ENCODE measurements around the gene TPRX2. TPM values are rescaled to one million over a fixed set of nuclear protein-coding genes. Genes with fewer than 3 reads are reported as not detected.
"Not testable (repeated sequence)": the region's sequence is repeated elsewhere in the genome, so short reads cannot be mapped to it uniquely, and the experiment has no call there.

The TPRX2 gene
- total RNA-seq, 1 donor from 2014 or later = not detected

- peak; percentile 72 for DNase-seq
- intact Hi-C loops (cut with micrococcal nuclease); ATAC-seq: not testable (repeated sequence)
Measured at GRCh38 chr19:47909350-47909749, 50.3 kb downstream of the TPRX2 start.

GRCh38 chr19:47910191-47910590, 51.2 kb downstream of the TPRX2 start:
- intact Hi-C loops (cut with micrococcal nuclease); ATAC-seq; DNase-seq: not testable (repeated sequence)

Other genes starting within 250 kb of the TPRX2 start
- 51.5 TPM for gene EHD2, start 145.8 kb upstream of the TPRX2 start, total RNA-seq
- 169 TPM for gene NOP53, start 113.7 kb upstream of the TPRX2 start, total RNA-seq
- 1,300 TPM for gene SELENOW, start 80.5 kb upstream of the TPRX2 start, total RNA-seq
- gene TPRX1, start 54.7 kb upstream of the TPRX2 start, total RNA-seq = not detected
- not detected for gene CRX, start 37.3 kb upstream of the TPRX2 start, total RNA-seq
- gene SULT2A1, start 27.1 kb downstream of the TPRX2 start, total RNA-seq = not detected
- gene BSPH1, start 132.9 kb downstream of the TPRX2 start, total RNA-seq = not detected
- gene ELSPBP1, start 135.4 kb downstream of the TPRX2 start, total RNA-seq = not detected
- not detected for gene CABP5, start 184.8 kb downstream of the TPRX2 start, total RNA-seq

Measured in left ventricle myocardium superior (tissue), 1 donor.